ENCODE measurements around the gene EP400. TPM values are rescaled to one million over a fixed set of nuclear protein-coding genes. Genes with fewer than 3 reads are reported as not detected.

Gene EP400
- total and polyA plus RNA-seq, 2 of the 8 experiments (the other 6 are each of a cell fraction or from before 2014, with no cell fraction given), result 13.1 to 69.7 TPM

DNA sequence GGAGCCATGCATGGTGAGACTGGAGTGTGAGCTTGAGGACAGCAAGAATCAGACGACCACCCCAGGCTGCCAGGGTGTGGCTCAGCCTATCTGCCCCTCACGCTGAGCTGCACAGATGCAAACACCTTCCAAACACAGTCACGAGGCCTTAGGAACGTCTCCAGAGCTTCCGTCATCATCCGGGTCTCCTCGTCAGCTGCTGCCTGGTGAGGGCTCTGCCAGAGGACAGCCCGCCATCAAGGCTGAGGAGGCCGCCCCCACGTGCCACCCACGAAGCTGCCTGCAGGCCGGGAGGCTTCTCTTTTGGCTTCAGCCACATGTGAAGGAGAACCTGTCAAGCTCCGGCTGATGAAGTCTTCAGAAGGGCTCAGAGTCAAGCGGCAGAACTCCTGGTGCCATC is 180.9 kb downstream of the EP400 start (continued):
- TF ChIP-seq CHD7 (IDR thresholded peaks at IDR 0.05; ENCODE audit: insufficient replicate concordance, low read length) (no peak), RAD21 (IDR thresholded peaks at IDR 0.05 in 1 of 2, conservative IDR thresholded peaks at IDR 0.05 in 1 of 2; ENCODE audit: low read depth in 2 of 2, low read length in 2 of 2) (no peak), KDM5A (IDR thresholded peaks at IDR 0.05; ENCODE audit: low read length) (no peak), CEBPB (IDR thresholded peaks at IDR 0.05; ENCODE audit: low read depth, low read length) (no peak), GABPA (IDR thresholded peaks at IDR 0.05; ENCODE audit: borderline replicate concordance, insufficient read depth, low read length) (no peak), TBP (IDR thresholded peaks at IDR 0.05; ENCODE audit: low read depth, low read length) (no peak), BACH1 (IDR thresholded peaks at IDR 0.05; ENCODE audit: low read length) (no peak), CHD2 (IDR thresholded peaks at IDR 0.05; ENCODE audit: low read length) (no peak), GTF2F1 (IDR thresholded peaks at IDR 0.05; ENCODE audit: borderline replicate concordance, low read depth, low read length) (no peak)
- TF ChIP-seq, protein P1, sequence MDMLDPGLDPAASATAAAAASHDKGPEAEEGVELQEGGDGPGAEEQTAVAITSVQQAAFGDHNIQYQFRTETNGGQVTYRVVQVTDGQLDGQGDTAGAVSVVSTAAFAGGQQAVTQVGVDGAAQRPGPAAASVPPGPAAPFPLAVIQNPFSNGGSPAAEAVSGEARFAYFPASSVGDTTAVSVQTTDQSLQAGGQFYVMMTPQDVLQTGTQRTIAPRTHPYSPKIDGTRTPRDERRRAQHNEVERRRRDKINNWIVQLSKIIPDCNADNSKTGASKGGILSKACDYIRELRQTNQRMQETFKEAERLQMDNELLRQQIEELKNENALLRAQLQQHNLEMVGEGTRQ (IDR thresholded peaks at IDR 0.05; ENCODE audit: low read length), result no peak

All from H1 (cell line).